ENCODE results near the gene PLEKHB1. TPM values are rescaled to one million over a fixed set of nuclear protein-coding genes. Genes with fewer than 3 reads are reported as not detected.

PLEKHB1 gene
- total RNA-seq, 1 experiment from 2014 or later: 3.1 TPM

GRCh38 chr11:73651252-73651651, 4.9 kb downstream of the PLEKHB1 start:
- Histone ChIP-seq H3K4me3 (ENCODE audit: low read length) (no peak overlapping the region), H3K27me3 (ENCODE audit: low read length) (0 out of 2 replicates have a peak, but pooled peaks cover 3% of the 10 kb centered on the region), H4K20me1 (ENCODE audit: insufficient read depth, low read depth, low read length) (0 out of 2 replicates have a peak, but pooled peaks cover 3% of the 10 kb centered on the region), H3K27ac (ENCODE audit: low read length) (no peak overlapping the region), H3K36me3 (ENCODE audit: insufficient read depth, low read length) (no peaks in the 10 kb centered on the region), H3K4me1 (ENCODE audit: low read length) (peaks cover 10% of the 10 kb centered on the region), H3K9me2 (replicated peaks; ENCODE audit: insufficient read depth, low read length) (no peaks in the 10 kb centered on the region), H3K9me3 (ENCODE audit: low read length) (no peaks in the 10 kb centered on the region), H3K4me2 (ENCODE audit: low read depth, low read length, poor library complexity, severe bottlenecking) (no peak overlapping the region), H3K9ac (ENCODE audit: low read length) (no peak overlapping the region), H3K79me2 (ENCODE audit: low read length) (no peaks in the 10 kb centered on the region), H2AFZ (ENCODE audit: low read length) (no peak overlapping the region)
- DNase-seq: no peak

DNA sequence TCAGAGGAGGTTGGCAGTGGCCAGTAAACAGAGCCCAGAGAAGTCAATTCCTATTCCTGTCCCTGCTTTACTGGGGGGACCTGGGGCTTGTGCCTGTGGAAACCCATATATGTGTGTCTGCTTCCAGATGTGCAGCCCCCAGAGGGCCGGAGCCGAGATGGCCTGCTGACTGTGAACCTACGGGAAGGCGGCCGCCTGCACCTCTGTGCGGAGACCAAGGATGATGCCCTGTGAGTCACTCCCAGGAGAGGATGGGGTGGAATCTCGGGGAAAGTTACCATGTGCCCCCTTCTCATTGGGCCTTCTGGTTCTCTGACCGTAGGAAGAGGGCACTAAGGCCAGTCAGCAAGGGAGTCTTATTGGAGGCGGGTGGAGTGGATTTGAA, 5.3 kb downstream of the PLEKHB1 start:
- H3K4me1 ChIP-seq (ENCODE audit: low read length): peaks cover 10% of the 10 kb centered on the region
- H3K36me3 ChIP-seq (ENCODE audit: insufficient read depth, low read length): no peaks in the 10 kb centered on the region
- no peaks in the 10 kb centered on the region for H3K9me2 ChIP-seq (replicated peaks; ENCODE audit: insufficient read depth, low read length)
- H2AFZ ChIP-seq (ENCODE audit: low read length): no peak overlapping the region
- H4K20me1 ChIP-seq (ENCODE audit: insufficient read depth, low read depth, low read length): 0 out of 2 replicates have a peak, but pooled peaks cover 2% of the 10 kb centered on the region
- 0 out of 2 replicates have a peak, but pooled peaks cover 3% of the 10 kb centered on the region for H3K27me3 ChIP-seq (ENCODE audit: low read length)
- no peaks in the 10 kb centered on the region for H3K79me2 ChIP-seq (ENCODE audit: low read length)
- DNase-seq: no peak
- no peak overlapping the region for H3K27ac ChIP-seq (ENCODE audit: low read length)
- no peak overlapping the region for H3K4me2 ChIP-seq (ENCODE audit: low read depth, low read length, poor library complexity, severe bottlenecking)
- no peak overlapping the region for H3K4me3 ChIP-seq (ENCODE audit: low read length)
- no peaks in the 10 kb centered on the region for H3K9me3 ChIP-seq (ENCODE audit: low read length)
- H3K9ac ChIP-seq (ENCODE audit: low read length): no peak overlapping the region

GRCh38 chr11:73652046-73652730, 5.8 kb downstream of the PLEKHB1 start:
- no peak overlapping the region for H2AFZ ChIP-seq (ENCODE audit: low read length)
- H3K4me2 ChIP-seq (ENCODE audit: low read depth, low read length, poor library complexity, severe bottlenecking): no peak overlapping the region
- no peak overlapping the region for H3K4me3 ChIP-seq (ENCODE audit: low read length)
- H3K36me3 ChIP-seq (ENCODE audit: insufficient read depth, low read length): no peaks in the 10 kb centered on the region
- H3K9me3 ChIP-seq (ENCODE audit: low read length): no peaks in the 10 kb centered on the region
- H3K9me2 ChIP-seq (replicated peaks; ENCODE audit: insufficient read depth, low read length): no peaks in the 10 kb centered on the region
- H4K20me1 ChIP-seq (ENCODE audit: insufficient read depth, low read depth, low read length): no peaks in the 10 kb centered on the region
- H3K27ac ChIP-seq (ENCODE audit: low read length): no peak overlapping the region
- H3K9ac ChIP-seq (ENCODE audit: low read length): no peak overlapping the region
- 0 out of 2 replicates have a peak, but pooled peaks cover 3% of the 10 kb centered on the region for H3K27me3 ChIP-seq (ENCODE audit: low read length)
- H3K79me2 ChIP-seq (ENCODE audit: low read length): no peaks in the 10 kb centered on the region
- peaks cover 8% of the 10 kb centered on the region for H3K4me1 ChIP-seq (ENCODE audit: low read length)
- DNase-seq: no peak

GRCh38 chr11:73652856-73653559, 6.6 kb downstream of the PLEKHB1 start:
- H3K9me3 ChIP-seq (ENCODE audit: low read length): no peaks in the 10 kb centered on the region
- 0 out of 2 replicates have a peak, but pooled peaks cover 3% of the 10 kb centered on the region for H3K27me3 ChIP-seq (ENCODE audit: low read length)
- H3K36me3 ChIP-seq (ENCODE audit: insufficient read depth, low read length): no peaks in the 10 kb centered on the region
- H4K20me1 ChIP-seq (ENCODE audit: insufficient read depth, low read depth, low read length): no peaks in the 10 kb centered on the region
- H3K27ac ChIP-seq (ENCODE audit: low read length): no peak overlapping the region
- no peaks in the 10 kb centered on the region for H3K9me2 ChIP-seq (replicated peaks; ENCODE audit: insufficient read depth, low read length)
- no peak overlapping the region for H3K9ac ChIP-seq (ENCODE audit: low read length)
- H3K4me2 ChIP-seq (ENCODE audit: low read depth, low read length, poor library complexity, severe bottlenecking): no peak overlapping the region
- no peak overlapping the region for H2AFZ ChIP-seq (ENCODE audit: low read length)
- DNase-seq: no peak
- H3K4me3 ChIP-seq (ENCODE audit: low read length): no peak overlapping the region
- peaks cover under 1% of the 10 kb centered on the region for H3K4me1 ChIP-seq (ENCODE audit: low read length)
- no peaks in the 10 kb centered on the region for H3K79me2 ChIP-seq (ENCODE audit: low read length)

GRCh38 chr11:73653996-73654395, 7.6 kb downstream of the PLEKHB1 start:
- H3K36me3 ChIP-seq (ENCODE audit: insufficient read depth, low read length): no peaks in the 10 kb centered on the region
- no peak overlapping the region for H2AFZ ChIP-seq (ENCODE audit: low read length)
- no peak overlapping the region for H3K9ac ChIP-seq (ENCODE audit: low read length)
- no peak overlapping the region for H3K4me2 ChIP-seq (ENCODE audit: low read depth, low read length, poor library complexity, severe bottlenecking)
- no peak overlapping the region for H3K27ac ChIP-seq (ENCODE audit: low read length)
- H3K27me3 ChIP-seq (ENCODE audit: low read length): 0 out of 2 replicates have a peak, but pooled peaks cover 3% of the 10 kb centered on the region
- H3K9me3 ChIP-seq (ENCODE audit: low read length): no peaks in the 10 kb centered on the region
- no peaks in the 10 kb centered on the region for H3K9me2 ChIP-seq (replicated peaks; ENCODE audit: insufficient read depth, low read length)
- no peak for DNase-seq
- H3K79me2 ChIP-seq (ENCODE audit: low read length): no peaks in the 10 kb centered on the region
- no peaks in the 10 kb centered on the region for H3K4me1 ChIP-seq (ENCODE audit: low read length)
- no peak overlapping the region for H3K4me3 ChIP-seq (ENCODE audit: low read length)
- no peaks in the 10 kb centered on the region for H4K20me1 ChIP-seq (ENCODE audit: insufficient read depth, low read depth, low read length)

DNA sequence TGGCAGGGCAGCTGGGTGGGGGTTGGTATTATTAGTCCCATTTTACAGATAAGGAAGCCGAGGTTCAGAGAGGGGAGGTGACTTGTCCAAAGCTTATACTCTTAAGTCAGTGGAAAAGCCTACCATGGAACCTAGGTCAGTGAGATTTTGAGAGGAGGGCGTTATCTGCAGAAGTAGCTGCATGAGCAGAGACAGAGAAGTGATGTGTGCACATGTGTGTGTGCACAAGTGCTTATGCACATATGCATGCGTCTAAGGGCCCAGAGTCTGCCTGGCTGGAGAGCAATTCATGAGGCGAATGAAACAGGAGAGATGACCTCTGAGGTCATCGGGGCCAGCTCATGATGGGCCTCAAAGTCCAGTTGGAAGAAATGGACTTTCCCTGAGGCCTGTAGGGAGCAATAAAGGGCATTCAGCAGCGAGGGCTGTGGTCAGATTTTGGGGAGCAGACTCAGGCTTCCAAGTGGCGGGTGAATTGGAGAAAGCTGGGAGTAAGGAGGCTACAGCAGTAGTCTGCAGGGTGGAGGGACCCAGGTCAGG, 8.2 kb downstream of the PLEKHB1 start:
- H3K4me1 ChIP-seq (ENCODE audit: low read length): no peaks in the 10 kb centered on the region
- H3K27ac ChIP-seq (ENCODE audit: low read length): no peak overlapping the region
- no peaks in the 10 kb centered on the region for H3K36me3 ChIP-seq (ENCODE audit: insufficient read depth, low read length)
- no peak for DNase-seq
- H3K79me2 ChIP-seq (ENCODE audit: low read length): no peaks in the 10 kb centered on the region
- H4K20me1 ChIP-seq (ENCODE audit: insufficient read depth, low read depth, low read length): no peaks in the 10 kb centered on the region
- H2AFZ ChIP-seq (ENCODE audit: low read length): no peak overlapping the region
- H3K27me3 ChIP-seq (ENCODE audit: low read length): 0 out of 2 replicates have a peak, but pooled peaks cover 3% of the 10 kb centered on the region
- no peaks in the 10 kb centered on the region for H3K9me2 ChIP-seq (replicated peaks; ENCODE audit: insufficient read depth, low read length)
- no peaks in the 10 kb centered on the region for H3K9me3 ChIP-seq (ENCODE audit: low read length)
- H3K4me3 ChIP-seq (ENCODE audit: low read length): no peak overlapping the region
- no peak overlapping the region for H3K9ac ChIP-seq (ENCODE audit: low read length)
- H3K4me2 ChIP-seq (ENCODE audit: low read depth, low read length, poor library complexity, severe bottlenecking): no peak overlapping the region

DNA sequence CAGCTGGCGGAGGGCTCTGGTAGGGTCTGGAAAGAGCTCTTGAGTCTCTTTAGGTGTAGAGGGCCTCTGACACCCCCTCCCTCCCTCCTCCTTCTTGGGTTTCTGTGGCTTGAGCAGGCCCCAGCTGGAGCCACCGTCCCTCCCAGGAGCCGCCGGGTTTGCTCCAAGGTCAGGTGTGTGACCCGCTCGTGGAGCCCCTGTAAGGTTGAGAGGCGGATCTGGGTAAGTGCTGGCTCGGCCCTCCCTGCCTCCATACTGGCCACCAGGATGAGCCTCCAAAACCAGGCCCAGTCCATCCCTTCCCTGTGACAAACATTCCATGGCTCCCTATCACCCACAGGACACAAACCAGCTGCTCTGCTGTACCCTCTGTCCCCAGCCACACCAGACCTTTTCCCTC, 9.3 kb downstream of the PLEKHB1 start:
- H3K4me1 ChIP-seq (ENCODE audit: low read length): no peaks in the 10 kb centered on the region
- H3K36me3 ChIP-seq (ENCODE audit: insufficient read depth, low read length): no peaks in the 10 kb centered on the region
- no peak overlapping the region for H3K4me3 ChIP-seq (ENCODE audit: low read length)
- DNase-seq: no peak
- no peak overlapping the region for H3K27ac ChIP-seq (ENCODE audit: low read length)
- 0 out of 2 replicates have a peak, but pooled peaks cover 3% of the 10 kb centered on the region for H3K27me3 ChIP-seq (ENCODE audit: low read length)
- no peaks in the 10 kb centered on the region for H4K20me1 ChIP-seq (ENCODE audit: insufficient read depth, low read depth, low read length)
- H3K9me3 ChIP-seq (ENCODE audit: low read length): no peaks in the 10 kb centered on the region
- no peak overlapping the region for H2AFZ ChIP-seq (ENCODE audit: low read length)
- H3K4me2 ChIP-seq (ENCODE audit: low read depth, low read length, poor library complexity, severe bottlenecking): no peak overlapping the region
- no peaks in the 10 kb centered on the region for H3K79me2 ChIP-seq (ENCODE audit: low read length)
- H3K9ac ChIP-seq (ENCODE audit: low read length): no peak overlapping the region
- H3K9me2 ChIP-seq (replicated peaks; ENCODE audit: insufficient read depth, low read length): no peaks in the 10 kb centered on the region

DNA sequence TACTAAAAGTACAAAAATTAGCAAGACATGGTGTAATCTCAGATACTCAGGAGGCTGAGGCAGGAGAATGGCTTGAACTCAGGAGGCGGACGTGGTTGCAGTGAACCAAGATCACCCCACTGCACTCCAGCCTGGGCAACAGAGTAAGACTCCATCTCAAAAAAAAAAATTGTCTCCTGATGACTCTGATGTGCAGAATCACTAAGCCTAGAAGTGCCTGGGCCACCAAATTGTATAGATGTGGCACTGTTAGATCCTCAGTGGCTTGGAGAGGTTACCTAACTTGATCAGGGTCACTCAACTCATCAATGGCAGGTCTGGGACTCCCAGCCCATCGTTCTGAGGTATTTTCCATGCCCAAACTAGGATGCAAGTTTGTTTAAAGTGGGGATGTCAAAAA, 10.6 kb downstream of the PLEKHB1 start:
- H3K27ac ChIP-seq (ENCODE audit: low read length): no peak overlapping the region
- H3K9me2 ChIP-seq (replicated peaks; ENCODE audit: insufficient read depth, low read length): no peaks in the 10 kb centered on the region
- H3K79me2 ChIP-seq (ENCODE audit: low read length): no peaks in the 10 kb centered on the region
- no peaks in the 10 kb centered on the region for H3K9me3 ChIP-seq (ENCODE audit: low read length)
- H4K20me1 ChIP-seq (ENCODE audit: insufficient read depth, low read depth, low read length): no peaks in the 10 kb centered on the region
- H3K4me3 ChIP-seq (ENCODE audit: low read length): no peak overlapping the region
- no peak overlapping the region for H2AFZ ChIP-seq (ENCODE audit: low read length)
- H3K36me3 ChIP-seq (ENCODE audit: insufficient read depth, low read length): no peaks in the 10 kb centered on the region
- H3K4me2 ChIP-seq (ENCODE audit: low read depth, low read length, poor library complexity, severe bottlenecking): no peak overlapping the region
- DNase-seq: no peak
- H3K9ac ChIP-seq (ENCODE audit: low read length): no peak overlapping the region
- 0 out of 2 replicates have a peak, but pooled peaks cover 3% of the 10 kb centered on the region for H3K27me3 ChIP-seq (ENCODE audit: low read length)
- H3K4me1 ChIP-seq (ENCODE audit: low read length): peaks cover 4% of the 10 kb centered on the region
